PC-9 (cell line): ENCODE results near the gene SDK1. TPM values are rescaled to one million over a fixed set of nuclear protein-coding genes. Genes with fewer than 3 reads are reported as not detected.
A peak's percentile ranks its signal among the peaks of the same experiment; 100 is the strongest.

Experiments used
- BruUV-seq: library from RNA; stranded (reverse); fragments of 400-500 nt; replicated peaks from 2 replicates; lab custom pipeline; 2021; lab: Mats Ljungman, UMichigan
- CTCF ChIA-PET: fragments of 300-600 bp; sonication (Branson Sonifier 250); formaldehyde crosslinking; loops from one replicate; lab custom pipeline; 2022; ENCODE audit warnings: antibody characterized with exemption; lab: Charles Lee
- POLR2A ChIA-PET: fragments of 300-600 bp; sonication (Branson Sonifier 250); formaldehyde crosslinking; loops from one replicate; lab custom pipeline; 2022; ENCODE audit warnings: antibody characterized with exemption; ENCODE audit not compliant: unreplicated experiment; lab: Charles Lee
- DNase-seq, 2 experiments: peaks; one replicate each; pipeline versions ENCODE4 v3.0.0 to v3.0.0-alpha.2; 2015 to 2022; ENCODE audit warnings: mixed read lengths in 1 of 2
- H2AFZ ChIP-seq: fragments of 200-600 bp; sonication (generic); 2 replicates; pipeline ENCODE4 v1.8.1; 2017; ENCODE audit warnings: antibody characterized with exemption
- H3F3A ChIP-seq: fragments of 200-600 bp; sonication (generic); 2 replicates; pipeline ENCODE4 v1.8.1; 2017; ENCODE audit warnings: antibody characterized with exemption, mild to moderate bottlenecking, low read depth; ENCODE audit not compliant: insufficient read depth
- H3K27ac ChIP-seq: fragments of 200-600 bp; sonication (generic); 2 replicates; pipeline ENCODE4 v1.6.1; 2016; ENCODE audit warnings: mixed run types
- H3K27me3 ChIP-seq: fragments of 200-600 bp; sonication (generic); 2 replicates; pipeline ENCODE4 v1.6.1; 2016; ENCODE audit warnings: low read depth, mixed run types; ENCODE audit not compliant: insufficient read depth
- H3K36me3 ChIP-seq: fragments of 200-600 bp; sonication (generic); 2 replicates; pipeline ENCODE4 v1.6.1; 2016; ENCODE audit warnings: low read depth, mixed run types
- H3K4me1 ChIP-seq: fragments of 200-600 bp; sonication (generic); replicated peaks from 2 replicates; pipeline ENCODE4 v1.6.1; 2016; ENCODE audit warnings: mixed run types; ENCODE audit not compliant: insufficient read depth
- H3K4me2 ChIP-seq: fragments of 200-600 bp; sonication (generic); 2 replicates; pipeline ENCODE4 v1.6.1; 2017; ENCODE audit warnings: mixed run types
- H3K4me3 ChIP-seq: fragments of 200-600 bp; sonication (generic); 2 replicates; pipeline ENCODE4 v1.6.1; 2016; ENCODE audit warnings: mixed run types
- H3K79me2 ChIP-seq: fragments of 200-600 bp; sonication (generic); 2 replicates; pipeline ENCODE4 v1.6.1; 2017; ENCODE audit warnings: low read depth, mixed run types
- H3K9me2 ChIP-seq: fragments of 200-600 bp; sonication (generic); 2 replicates; pipeline ENCODE4 v1.8.1; 2017; ENCODE audit warnings: mild to moderate bottlenecking; ENCODE audit not compliant: insufficient read depth
- H3K9me3 ChIP-seq: fragments of 200-600 bp; sonication (generic); 2 replicates; pipeline ENCODE4 v1.8.1; 2016; ENCODE audit warnings: low read depth; ENCODE audit not compliant: insufficient read depth
- H4K20me1 ChIP-seq: fragments of 200-600 bp; sonication (generic); 2 replicates; pipeline ENCODE4 v1.8.1; 2017; ENCODE audit not compliant: insufficient read depth
- CTCF ChIP-seq: fragments of 200-600 bp; sonication (generic); conservative IDR thresholded peaks from 2 replicates; pipeline ENCODE4 v1.6.1; 2017; ENCODE audit warnings: mixed run types, antibody characterized with exemption, mild to moderate bottlenecking, moderate library complexity
- EZH2 ChIP-seq: fragments of 200-600 bp; sonication (generic); IDR thresholded peaks from 2 replicates; pipeline ENCODE4 v1.8.0; 2017; ENCODE audit warnings: antibody characterized with exemption, low read depth
- intact Hi-C: fragments of 100-400 bp; cut with micrococcal nuclease; formaldehyde crosslinking; loops from one replicate; pipeline ENCODE4 v1.10.0; 2022; ENCODE audit not compliant: unreplicated experiment
- total RNA-seq: library from RNA; stranded (reverse); gene quantifications from 2 replicates; pipeline ENCODE4 v1.2.3, GENCODE V29; 2021

The SDK1 gene
- total RNA-seq, 1 experiment from 2014 or later = not detected

DNA sequence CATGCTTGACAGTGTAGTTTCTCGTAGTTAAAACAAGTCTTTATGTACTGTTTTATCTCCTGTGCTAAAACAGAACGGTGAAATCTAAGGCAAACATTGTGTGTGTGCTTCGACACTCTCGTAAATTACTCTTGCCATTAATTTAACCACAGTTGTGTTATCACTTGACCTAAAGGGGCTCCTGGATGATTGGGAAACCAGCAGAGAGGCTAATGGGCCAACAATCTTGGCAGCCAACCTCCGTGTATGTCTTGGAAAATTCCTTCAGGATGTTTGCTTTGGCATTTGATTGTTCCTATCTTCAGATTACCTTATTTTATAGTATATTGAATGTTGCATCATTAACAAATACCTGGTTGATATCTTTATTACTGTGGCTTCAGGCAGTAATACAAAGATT, 409.5 kb downstream of the SDK1 start:
- Histone ChIP-seq H3K27ac (no peak overlapping the region), H3F3A (no peaks in the 10 kb centered on the region), H2AFZ (no peak overlapping the region), H3K27me3 (peaks cover 23% of the 10 kb centered on the region), H3K79me2 (no peaks in the 10 kb centered on the region), H4K20me1 (no peaks in the 10 kb centered on the region; the same call in none of the 2 replicates), H3K9me3 (no peaks in the 10 kb centered on the region), H3K36me3 (no peaks in the 10 kb centered on the region), H3K4me2 (no peak overlapping the region), H3K9me2 (no peaks in the 10 kb centered on the region), H3K4me1 (no peaks in the 10 kb centered on the region), H3K4me3 (no peak overlapping the region)
- POLR2A ChIA-PET = no interaction called here
- CTCF ChIA-PET = no interaction called here
- no peak for TF ChIP-seq CTCF
- TF ChIP-seq EZH2 = no peak
- DNase-seq = peak in 1 of 2 experiments; percentile 70
- no TSS peak for BruUV-seq
- intact Hi-C loops = no loop called here

DNA sequence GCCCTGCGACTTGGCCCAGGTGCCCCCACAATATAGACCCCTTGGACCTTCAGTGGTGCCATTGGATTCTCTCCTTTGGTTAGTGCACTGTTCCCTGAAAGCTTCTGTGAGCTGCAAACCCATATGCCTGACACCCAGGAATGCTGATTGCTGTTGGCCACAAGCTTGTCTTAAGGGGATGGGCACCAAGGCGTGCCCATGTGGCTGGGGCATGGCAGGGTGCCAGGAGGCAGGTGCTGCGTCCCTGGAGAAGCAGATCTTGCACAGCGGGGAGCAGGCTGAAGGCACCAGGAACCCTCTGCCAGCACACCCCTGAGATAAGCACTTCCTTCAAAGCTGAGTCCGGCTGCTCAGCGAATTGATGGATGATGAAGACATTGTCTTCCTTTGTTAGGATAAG, 411.8 kb downstream of the SDK1 start:
- Histone ChIP-seq H2AFZ (no peak overlapping the region), H3K79me2 (no peaks in the 10 kb centered on the region), H3K9me3 (no peaks in the 10 kb centered on the region), H3K4me2 (no peak overlapping the region), H3K27ac (no peak overlapping the region), H3K9me2 (no peaks in the 10 kb centered on the region), H3K4me3 (no peak overlapping the region), H3F3A (no peaks in the 10 kb centered on the region), H3K4me1 (no peaks in the 10 kb centered on the region), H3K36me3 (no peaks in the 10 kb centered on the region), H4K20me1 (no peaks in the 10 kb centered on the region; the same call in 1 of the 2 replicates), H3K27me3 (peaks cover 30% of the 10 kb centered on the region)
- no TSS peak for BruUV-seq
- POLR2A ChIA-PET = no interaction called here
- peak in 1 of 2 experiments; percentile 40 for DNase-seq
- TF ChIP-seq EZH2 (no peak), CTCF (no peak)
- intact Hi-C loops = no loop called here
- CTCF ChIA-PET = no interaction called here

- intact Hi-C loops = no loop called here
- Histone ChIP-seq H4K20me1 (no peaks in the 10 kb centered on the region), H3K36me3 (no peaks in the 10 kb centered on the region), H3K79me2 (no peaks in the 10 kb centered on the region), H3F3A (no peaks in the 10 kb centered on the region), H2AFZ (no peak overlapping the region), H3K4me3 (no peak overlapping the region), H3K27ac (no peak overlapping the region), H3K9me2 (no peaks in the 10 kb centered on the region), H3K4me2 (no peak overlapping the region), H3K27me3 (peaks cover 26% of the 10 kb centered on the region), H3K9me3 (no peaks in the 10 kb centered on the region), H3K4me1 (no peaks in the 10 kb centered on the region)
- no peak for DNase-seq
- ChIA-PET CTCF (no interaction called here), POLR2A (interaction anchor here (0.6 kb wide), 1 partner anchor 878 kb away, joined by 3 read pairs; no protein-coding TSS in a partner anchor)
- no TSS peak for BruUV-seq
- TF ChIP-seq CTCF (no peak), EZH2 (no peak)
Observed at GRCh38 chr7:3721422-3721821, 420.4 kb downstream of the SDK1 start.
